GM18951 (cell line): ENCODE measurements around the gene CDK6.
"Not testable (repeated sequence)": the region's sequence is repeated elsewhere in the genome, so short reads cannot be mapped to it uniquely, and the experiment has no call there.

Source experiments
- POLR2A ChIP-seq: IDR thresholded peaks from 4 replicates; pipeline ENCODE4 v1.6.1; 2011; ENCODE audit warnings: mild to moderate bottlenecking; ENCODE audit not compliant: insufficient read length, insufficient read depth; ENCODE audit errors: extremely low read depth
- in situ Hi-C: fragments of 300-500 bp; cut with MboI; formaldehyde crosslinking; loops from one replicate; pipeline ENCODE4 v1.12.0; 2022; ENCODE audit warnings: low sequenced_read_pairs, mixed read lengths, inconsistent platforms; ENCODE audit not compliant: unreplicated experiment

The CDK6 gene

GRCh38 chr7:92765725-92766124 is 70.6 kb downstream of the CDK6 start:
- in situ Hi-C loops = no loop called here
- no peak for TF ChIP-seq POLR2A

DNA sequence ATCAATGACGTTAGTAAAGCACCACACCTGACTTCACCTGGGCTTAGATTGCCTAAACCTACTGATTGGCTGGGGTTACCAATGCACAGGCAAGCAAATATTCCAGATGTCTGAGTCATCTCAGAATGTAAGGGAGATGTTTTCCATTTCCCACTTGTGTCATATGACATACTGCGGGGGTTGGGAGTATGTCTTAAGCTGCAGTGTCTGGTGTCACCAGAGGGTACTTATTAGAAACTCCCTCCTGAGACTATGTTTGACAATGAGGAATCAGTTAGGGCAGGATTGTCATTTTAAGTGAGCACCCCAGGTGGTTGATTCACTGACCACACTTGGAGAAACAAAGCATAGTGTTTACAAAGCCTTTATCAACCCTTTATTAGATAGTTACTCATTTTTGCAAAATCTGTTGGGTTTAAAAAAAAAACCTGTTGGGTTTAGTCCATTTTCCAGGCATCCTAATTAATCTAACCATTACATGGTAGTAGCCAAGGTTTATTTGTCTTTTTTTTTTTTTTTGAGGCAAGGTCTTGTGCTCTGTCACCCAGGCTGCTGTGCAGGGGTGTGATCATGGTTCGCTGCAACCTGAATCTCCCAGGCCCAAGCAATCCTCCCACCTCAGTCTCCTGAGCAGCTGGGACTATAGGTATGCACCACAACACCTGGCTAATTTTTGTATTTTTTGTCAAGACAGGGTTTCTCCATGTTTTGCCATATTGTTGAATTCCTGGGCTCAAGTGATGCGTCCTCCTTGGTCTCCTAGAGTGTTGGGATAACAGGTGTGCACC is 72.5 kb downstream of the CDK6 start:
- in situ Hi-C loops = no loop called here
- no peak for TF ChIP-seq POLR2A

DNA sequence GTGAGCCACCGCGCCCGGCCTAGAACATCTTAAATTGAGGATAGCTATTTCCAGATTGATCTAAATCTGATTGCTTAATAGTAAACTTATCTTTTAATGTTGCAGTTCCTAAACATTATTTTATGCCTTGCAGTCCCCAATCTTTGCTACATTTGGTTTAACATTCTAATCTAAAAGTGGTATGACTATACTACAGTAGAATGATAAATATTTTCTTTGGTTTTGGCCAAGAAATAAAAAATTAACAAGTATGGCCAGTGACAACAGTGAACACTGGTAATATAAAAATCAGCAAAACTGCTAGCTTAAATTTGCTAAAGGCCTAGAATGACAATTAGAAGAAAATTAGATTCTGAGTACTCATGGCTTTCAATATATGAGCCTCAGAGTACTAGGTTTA is 73.5 kb downstream of the CDK6 start:
- no peak for TF ChIP-seq POLR2A
- in situ Hi-C loops = no loop called here

GRCh38 chr7:92761391-92762097 is 74.8 kb downstream of the CDK6 start:
- in situ Hi-C loops = no loop called here
- no peak for TF ChIP-seq POLR2A

DNA sequence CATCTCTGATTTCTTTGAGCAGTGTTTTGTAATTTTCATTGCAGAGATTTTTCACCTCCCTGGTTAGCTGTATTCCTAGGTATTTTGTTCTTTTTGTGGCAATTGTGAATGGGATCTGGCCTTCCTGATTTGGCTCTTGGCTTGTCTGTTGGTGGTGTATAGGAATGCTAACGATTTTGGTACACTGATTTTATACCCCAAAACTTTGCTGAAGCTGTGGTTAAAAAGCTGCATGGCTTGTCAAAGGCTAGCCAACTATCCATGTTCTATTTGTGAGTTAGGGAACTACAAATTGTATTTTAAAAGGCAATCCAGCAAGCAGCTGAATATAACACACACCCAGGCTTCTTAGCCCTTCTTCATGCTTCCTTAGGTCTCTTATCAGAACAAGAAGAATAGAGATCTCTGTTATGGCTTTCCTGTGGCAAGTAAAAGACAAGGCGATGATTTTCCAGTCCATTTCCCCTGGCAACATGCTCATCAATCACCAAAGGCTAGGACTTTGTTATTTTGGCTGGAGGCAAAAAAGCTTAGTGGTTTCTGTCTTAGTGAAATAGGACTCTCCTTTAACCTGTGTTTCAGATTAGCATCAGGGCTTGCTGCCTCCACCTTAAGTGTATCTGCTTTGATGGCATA is 77.5 kb downstream of the CDK6 start:
- no peak for TF ChIP-seq POLR2A
- in situ Hi-C loops = no loop called here

- in situ Hi-C loops = not testable (repeated sequence)
Measured at GRCh38 chr7:92757311-92757910, 79.0 kb downstream of the CDK6 start.

- no peak for TF ChIP-seq POLR2A
- in situ Hi-C loops = no loop called here
Measured at GRCh38 chr7:92755680-92756079, 80.7 kb downstream of the CDK6 start.

- in situ Hi-C loops = no loop called here
- TF ChIP-seq POLR2A = no peak
Measured at GRCh38 chr7:92754919-92755581, 81.3 kb downstream of the CDK6 start.

GRCh38 chr7:92753614-92754013 is 82.8 kb downstream of the CDK6 start:
- in situ Hi-C loops = no loop called here
- TF ChIP-seq POLR2A = no peak

DNA sequence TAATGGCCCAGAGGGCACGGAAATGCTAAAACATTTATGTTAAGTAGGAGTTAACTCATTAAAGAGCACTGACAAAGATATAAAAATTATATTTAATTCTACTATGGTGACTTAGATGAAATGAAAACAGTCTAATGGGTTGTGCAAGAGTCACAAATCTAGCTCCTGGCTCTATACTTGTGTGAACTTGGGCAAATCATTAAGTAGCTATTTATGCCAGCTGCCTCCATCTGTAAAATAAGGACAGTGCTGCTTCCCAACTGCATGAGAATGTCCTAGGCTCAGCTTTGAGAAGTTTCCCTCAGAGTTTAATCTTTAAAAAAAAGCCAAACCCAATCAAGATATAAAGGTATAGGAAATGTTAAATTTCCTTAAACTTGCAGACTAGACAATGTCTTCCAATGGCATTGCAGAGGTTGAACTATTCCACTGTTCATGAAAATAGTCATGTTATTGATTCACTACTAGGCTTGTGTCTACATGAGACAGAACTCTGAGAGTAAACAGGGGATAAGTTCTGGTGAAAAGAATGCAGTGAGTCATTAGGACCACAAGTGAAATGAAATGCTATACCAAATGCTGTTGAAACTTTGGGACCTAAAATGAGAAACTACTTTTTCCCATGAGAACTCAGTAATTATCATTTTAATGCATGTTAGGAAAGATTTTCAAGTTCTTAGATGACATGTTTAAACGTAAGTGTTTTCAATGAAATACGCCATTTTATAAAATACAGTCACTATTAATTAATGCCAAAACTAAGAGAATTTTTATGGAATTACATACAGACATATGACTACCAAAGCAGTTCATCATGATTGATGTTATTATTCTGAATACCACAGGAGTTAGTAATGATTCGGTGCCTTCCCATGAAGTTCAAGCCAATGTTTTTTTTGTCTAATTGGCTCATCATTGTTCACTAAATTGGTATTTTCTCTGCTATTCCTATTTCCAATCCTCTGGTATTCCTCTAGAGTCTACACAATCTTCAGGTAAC is 84.2 kb downstream of the CDK6 start:
- in situ Hi-C loops = no loop called here

GRCh38 chr7:92750946-92751345 is 85.4 kb downstream of the CDK6 start:
- in situ Hi-C loops = no loop called here
- no peak for TF ChIP-seq POLR2A

More for the DNA sequence above, 84.2 kb downstream of the CDK6 start:
- TF ChIP-seq POLR2A = no peak

GRCh38 chr7:92750447-92750839 is 85.9 kb downstream of the CDK6 start:
- in situ Hi-C loops = no loop called here
- no peak for TF ChIP-seq POLR2A
